Measurements from ENCODE around the gene DHX58.

The DHX58 gene

DNA sequence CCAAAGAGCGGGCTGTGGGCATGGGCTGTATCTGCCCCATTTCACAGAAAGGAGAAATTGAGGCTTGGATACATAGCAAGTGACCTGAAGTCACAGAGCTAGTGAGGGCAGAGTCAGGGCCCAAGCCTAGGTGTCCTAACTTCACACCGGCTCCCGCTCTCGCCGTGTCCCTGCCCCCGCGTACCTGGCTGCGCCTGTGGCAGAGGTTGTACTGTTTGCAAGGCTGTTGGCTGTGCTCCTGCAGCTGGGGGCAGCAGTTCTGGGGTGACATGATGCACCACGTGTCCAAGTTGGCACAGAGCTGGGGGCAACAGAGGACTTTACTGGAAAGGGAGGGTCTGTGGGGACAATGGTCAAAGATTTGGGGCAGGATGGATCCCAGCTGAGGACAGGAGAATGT is 3.4 kb downstream of the DHX58 start:
- DNase-seq (ENCODE audit: low spot score), result no peak

DNA sequence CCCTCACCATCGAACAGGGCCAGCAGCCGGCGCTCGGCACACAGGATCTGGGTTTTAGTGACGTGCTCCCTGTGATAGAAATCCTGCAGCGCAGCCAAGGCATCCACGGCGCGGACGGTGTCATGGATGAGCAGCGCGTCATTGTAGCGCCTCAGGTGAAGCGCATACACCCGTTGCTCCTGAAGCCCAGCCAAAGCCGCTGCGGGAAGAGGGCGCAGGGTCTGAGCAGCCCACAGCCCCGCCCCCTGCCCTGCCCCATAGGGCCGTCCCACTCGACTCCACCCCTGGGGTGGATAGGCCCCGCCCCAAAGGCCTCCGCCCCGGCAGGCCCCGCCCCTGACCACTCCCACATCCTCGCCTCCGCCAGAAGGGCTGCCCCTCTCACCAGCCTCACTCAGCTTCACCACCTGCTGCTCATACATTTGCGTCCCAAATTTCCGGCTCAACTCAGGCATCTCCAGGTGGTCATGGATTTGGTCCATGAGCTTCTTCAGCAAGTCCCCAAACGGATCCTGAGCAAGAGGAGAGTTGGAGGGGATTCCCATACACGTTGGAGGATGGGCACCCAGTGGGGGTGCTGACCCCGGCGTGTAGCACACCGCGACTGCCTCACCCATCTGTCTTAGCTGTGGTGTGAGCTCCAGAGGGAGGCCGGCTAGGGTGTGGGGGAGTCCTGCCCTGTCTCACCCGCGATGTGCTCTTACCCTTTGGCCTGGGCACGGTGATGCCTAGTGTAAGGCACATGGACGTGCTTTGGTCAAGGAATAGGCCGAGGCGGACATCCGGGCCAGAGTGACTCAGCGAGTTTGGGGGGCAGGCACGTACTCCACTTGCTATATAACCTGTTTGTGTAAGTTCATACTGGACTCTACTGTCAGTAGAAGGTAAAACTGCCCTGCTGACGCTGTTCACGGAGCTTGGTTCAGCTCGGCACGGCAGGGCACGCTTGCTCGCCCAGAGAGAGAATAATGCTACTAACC is 4.6 kb downstream of the DHX58 start:
- peak; percentile 93 for DNase-seq (ENCODE audit: low spot score)

DNA sequence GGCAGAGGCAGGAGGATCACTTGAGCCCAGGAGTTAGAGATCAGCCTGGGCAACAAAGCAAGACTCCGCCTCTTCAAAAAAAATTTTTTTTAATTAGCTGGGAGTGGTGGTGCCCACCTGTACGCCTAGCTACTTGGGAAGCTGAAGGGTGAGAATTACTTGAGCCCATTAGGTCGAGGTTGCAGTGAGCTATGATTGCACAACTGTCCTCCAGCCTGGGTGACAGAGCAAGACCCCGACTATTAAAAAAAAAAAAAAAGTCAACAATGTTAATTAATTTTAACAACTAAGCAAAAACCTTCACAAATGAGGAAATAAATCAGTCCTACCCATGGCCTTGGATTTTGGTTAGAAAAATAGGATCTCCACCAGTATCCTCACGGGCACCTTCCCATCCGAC is 5.4 kb downstream of the DHX58 start:
- DNase-seq (ENCODE audit: low spot score), result no peak

GRCh38 chr17:42106009-42106408 is 6.5 kb downstream of the DHX58 start:
- DNase-seq (ENCODE audit: low spot score), result no peak

DNA sequence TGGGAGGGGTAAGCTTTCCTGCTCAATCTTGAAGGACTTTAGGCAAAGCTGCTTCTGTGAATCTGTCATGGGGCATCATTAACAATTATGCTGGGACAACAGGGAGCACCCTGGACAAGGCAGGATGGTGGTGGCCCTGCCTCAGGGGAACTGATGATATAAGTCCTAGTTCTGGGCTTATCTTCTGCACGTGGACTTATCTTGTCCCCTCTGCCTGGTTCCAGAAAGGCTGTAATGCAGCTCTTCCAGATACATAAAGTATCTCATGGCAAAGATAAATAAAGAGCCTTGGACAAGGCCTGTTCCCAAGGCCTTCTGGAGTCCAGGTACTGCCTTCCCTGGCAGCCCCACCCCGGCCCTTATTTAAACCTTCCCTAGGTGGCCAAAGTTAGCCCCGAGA is 8.2 kb downstream of the DHX58 start:
- DNase-seq (ENCODE audit: low spot score), result no peak

DNA sequence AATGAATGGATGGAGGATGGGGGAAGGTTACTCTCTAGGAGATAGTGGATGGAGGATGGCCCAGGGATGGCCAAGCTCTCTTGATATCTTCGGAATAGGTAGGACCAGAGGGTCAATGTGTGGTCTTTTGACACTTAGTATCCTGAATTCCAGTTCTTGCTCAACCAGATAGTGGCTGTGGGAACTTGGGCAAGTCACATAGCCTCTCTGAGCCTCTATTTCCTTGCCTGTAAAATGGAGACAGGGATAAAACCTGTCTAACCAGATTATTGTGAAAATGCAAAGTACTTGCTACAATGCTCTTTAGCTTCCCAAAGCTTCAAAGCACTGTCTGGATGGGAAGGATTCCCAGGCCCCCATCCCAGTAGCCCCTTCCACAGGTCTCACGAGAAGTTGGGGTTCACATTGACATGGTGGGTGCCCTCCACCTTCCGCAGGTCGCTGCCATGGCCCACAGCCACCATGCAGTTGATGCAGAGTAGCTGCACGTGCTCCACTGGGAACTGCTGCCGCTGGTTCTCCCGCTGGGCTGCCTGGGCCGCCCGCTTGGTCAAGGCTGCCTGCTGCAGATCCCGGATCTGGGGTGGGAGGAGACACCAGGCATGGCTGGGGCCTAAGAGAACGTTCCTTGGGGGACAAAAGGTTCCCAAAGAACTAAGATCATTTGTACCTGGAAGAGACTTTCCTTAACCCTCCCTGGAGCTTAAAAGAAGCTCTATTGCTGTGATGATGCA is 9.1 kb downstream of the DHX58 start:
- DNase-seq (ENCODE audit: low spot score), result no peak

- DNase-seq (ENCODE audit: low spot score), result peak; percentile 73
These were observed 10.8 kb downstream of the DHX58 start for GRCh38 chr17:42101513-42102292.

DNA sequence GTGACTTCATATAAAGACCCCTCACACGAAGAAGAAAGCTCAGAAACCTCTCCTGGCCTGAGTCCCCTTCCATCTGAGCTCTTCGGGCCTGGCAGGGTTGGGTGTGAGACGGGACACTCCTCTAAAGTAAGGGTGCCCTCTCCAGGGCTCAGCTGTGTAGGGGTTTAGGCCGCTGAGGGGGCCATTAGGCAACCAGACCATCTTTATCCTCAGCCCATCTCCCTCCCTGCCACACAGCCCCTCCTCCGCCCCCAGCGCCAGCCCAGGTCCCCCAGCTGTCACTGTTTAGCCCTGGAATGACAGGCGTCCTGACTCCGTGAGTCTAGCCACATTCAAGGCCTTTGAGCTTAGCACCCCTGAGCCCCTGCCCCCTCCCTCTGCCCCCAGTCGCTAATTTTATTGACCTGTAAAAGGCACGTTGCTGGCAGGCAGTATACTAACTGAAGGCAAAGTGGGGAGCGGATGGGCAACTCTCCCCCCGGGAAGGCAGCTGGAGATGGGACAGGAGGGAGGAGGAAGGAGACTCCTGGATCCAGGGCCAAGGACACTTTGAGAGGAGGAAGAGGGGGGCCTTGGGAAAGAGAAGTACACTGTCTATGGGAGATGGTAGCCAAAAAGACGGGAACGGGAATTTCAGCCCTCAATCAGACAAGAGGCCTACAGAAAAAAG is 13.6 kb downstream of the DHX58 start:
- no peak for DNase-seq (ENCODE audit: low spot score)

DNA sequence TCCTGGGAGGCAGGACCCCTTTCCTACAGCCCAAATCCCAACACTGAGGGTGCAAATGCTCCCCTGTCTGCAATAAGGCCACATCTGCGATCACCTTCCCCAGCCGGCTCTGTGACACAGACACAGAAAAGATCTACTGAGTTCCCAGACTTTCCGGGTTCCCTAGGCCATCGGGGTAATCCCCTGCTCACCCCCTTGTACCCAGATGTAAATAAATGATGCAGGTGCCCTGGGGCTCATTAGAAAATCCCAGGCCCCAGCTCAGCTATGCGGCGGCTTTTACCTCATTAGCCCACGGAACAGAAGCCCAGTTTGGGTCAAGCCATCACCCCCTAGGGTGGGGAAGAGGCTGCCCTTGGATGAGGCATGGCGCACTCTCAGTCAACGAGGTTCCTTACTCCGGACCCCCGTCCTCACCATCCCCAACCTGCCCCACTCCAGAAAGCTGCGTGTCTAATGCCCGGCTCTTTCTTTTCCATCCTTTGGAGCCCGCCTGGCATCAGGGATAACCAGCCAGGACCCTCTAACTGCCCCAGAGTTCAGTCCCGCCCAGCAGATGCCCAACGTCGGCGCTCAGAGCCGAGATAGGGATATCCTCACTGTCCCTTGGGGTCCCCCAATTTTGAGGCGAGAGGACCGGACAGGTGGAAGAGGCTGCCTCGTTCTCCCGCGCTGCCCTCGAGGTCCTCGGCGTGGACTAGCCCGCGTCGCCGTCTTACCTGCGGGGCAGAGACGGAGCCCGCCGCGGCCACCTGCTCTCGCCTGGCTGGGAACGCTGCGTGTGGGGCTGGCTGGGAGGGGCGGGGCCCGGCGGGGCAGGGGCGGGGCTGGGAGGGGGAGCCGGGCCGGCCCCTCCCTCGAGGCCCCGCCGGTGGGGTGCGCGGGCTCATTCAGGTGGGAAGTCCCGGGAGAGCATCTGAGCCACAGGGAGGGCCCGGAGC is 14.6 kb downstream of the DHX58 start, which contains the start of gene ZNF385C:
ZNF385C (minus strand) TSS at position 783 of the 941 bp plus-strand sequence. CDS start 35,417 bp downstream, outside the sequence.
- no peak for DNase-seq (ENCODE audit: low spot score)

DNA sequence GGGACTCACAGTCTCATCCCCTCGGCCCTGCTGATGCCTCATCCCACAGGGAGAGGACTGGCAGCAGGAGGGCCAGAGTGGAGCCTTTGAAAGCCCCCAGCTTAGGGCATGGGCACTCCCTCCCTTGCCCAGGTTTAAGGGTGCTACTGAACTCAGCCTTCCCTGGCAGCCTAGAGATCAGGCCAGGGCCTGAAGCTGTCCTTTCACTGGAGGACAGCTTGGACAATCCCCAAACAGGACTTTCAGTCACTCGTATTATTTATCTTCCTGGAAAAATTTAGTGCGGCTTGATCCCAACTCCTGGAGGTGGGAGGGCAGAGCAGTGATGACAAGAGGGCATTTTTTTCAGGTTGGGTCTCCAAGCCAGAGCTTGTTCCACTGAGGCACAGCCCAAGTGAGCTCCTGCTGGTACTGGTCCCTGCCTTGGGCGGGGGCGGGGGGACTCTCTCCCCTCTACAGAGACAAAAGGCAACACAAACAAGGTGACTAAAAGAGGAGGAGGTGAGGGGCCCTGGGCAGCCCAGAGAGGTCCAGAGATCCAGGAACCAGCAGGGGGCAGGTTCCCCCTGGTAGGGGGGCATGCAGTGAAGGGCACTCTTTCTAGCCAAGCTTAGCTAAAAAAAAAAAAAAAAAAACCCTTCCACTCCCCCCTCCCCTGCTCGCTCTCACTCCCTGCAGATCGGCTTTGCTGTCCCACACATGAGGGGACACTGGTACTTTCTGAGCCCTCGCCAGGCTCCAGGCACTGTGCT is 16.0 kb downstream of the DHX58 start:
- DNase-seq (ENCODE audit: low spot score), result no peak

GRCh38 chr17:42094375-42095069 is 18.0 kb downstream of the DHX58 start:
- no peak for DNase-seq (ENCODE audit: low spot score)

- no peak for DNase-seq (ENCODE audit: low spot score)
These were observed 19.6 kb downstream of the DHX58 start for GRCh38 chr17:42092939-42093338.

DNA sequence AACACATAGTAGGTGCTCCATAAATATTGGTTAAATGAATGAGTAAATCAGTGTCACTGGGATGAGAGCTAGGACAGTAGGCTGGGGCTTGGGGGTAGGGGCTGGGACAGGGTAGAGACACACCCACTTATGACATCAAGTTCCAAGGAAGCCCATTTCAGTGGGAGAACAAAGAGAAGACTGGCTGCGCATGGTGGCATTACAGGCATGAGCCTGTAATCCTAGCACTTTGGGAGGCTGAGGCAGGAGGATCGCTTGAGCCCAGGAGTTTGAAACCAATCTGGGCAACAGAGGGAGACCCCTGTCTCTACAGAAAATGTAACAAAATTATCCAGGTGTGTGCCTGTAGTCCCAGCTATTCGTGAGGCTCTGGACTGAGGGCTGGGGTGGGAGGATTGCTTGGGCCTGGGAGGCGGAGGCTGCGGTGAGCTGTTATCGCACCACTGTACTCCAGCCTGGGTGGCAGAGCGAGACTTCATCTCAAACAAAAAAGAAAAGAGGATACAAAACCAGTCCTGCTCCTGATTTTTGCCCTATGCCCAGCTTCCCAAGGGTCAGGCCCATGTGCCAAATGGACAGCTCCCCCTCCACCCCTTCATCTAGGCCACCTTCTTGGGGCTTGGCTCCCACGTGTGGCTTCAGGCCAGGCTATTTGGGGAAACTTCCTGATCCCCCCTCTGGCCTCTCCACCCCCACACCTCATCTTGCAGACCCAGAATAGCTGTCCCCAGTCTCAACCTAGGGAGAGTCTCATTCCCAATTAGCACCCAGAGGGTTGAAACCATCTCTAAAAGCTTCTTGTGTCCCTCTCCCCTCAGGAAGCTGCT is 21.3 kb downstream of the DHX58 start:
- no peak for DNase-seq (ENCODE audit: low spot score)

GRCh38 chr17:42088736-42089135 is 23.8 kb downstream of the DHX58 start:
- DNase-seq (ENCODE audit: low spot score), result no peak

DNA sequence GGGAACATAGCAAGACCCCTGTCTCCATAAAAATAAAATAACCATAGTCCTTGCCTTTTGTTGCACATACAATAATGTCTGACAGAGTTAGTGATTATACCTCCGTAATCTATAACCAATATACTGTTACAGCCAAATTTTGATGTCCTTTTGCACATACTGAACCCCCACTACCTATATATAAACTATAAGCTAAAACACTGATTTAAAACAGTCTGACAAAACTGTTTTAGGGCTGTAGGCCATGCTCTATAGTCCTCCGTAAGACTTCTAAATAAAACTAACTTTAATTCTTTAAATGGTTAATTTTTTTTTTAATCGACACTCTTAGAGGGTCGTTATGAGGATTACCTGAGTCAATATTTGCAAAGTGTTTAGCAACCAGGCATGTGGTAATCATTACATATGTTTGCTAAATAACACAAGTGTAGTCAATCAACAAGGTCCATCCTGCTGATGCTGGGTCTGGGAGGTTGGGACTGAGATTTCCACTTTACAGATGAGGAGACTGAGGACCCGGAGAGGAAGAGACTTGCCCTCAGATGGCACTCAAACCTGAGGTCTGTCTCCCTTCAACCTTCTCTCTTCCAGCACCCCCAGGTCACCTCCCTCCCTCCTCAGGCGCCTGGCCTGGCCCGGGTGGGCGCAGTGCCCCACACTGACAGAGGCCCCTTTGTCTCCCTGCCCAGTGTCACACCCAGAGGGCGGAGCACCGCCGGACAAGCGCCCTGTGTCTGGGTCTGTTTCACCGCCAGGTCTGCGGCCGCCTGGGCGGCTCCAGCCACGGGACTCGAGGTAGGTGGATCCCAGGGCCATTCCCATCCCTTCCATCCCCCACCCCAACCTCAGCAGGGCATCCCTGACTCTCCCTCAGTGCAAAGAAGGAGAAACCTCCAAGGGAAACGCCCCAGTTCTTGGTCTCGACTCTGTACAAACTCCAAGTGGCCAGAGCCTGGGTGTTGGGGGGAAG is 24.5 kb downstream of the DHX58 start:
- DNase-seq (ENCODE audit: low spot score), result no peak

GRCh38 chr17:42087042-42087701 is 25.3 kb downstream of the DHX58 start:
- DNase-seq (ENCODE audit: low spot score), result no peak
